HG03175 (cell line): Measurements from ENCODE around the gene ITGA4.

Experiments
- ATAC-seq: cut with Tn5 transposase; IDR thresholded peaks from one replicate; pipeline ENCODE4 v1.9.1; 2021; ENCODE audit warnings: mild to moderate bottlenecking, moderate library complexity; ENCODE audit not compliant: unreplicated experiment

ITGA4 gene

DNA sequence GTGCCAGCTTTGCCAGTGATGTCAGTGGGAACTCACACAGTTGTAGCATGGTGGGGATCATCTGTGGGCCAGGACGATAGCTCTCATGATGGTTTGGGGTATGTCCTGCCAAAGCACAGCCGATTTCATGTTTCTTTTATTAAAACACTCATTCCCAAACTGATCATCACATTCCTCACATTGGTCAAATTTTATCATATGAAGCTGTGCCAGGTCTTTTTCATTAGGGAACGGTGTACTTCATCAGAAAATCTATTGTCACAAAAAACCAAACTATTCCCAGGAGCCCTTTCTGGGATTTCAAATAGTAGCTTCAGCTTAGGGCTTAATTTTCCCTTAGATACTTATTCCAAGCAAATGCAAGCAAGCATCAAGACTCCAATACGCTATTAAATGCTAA is 42.0 kb downstream of the ITGA4 start:
- no peak for ATAC-seq

DNA sequence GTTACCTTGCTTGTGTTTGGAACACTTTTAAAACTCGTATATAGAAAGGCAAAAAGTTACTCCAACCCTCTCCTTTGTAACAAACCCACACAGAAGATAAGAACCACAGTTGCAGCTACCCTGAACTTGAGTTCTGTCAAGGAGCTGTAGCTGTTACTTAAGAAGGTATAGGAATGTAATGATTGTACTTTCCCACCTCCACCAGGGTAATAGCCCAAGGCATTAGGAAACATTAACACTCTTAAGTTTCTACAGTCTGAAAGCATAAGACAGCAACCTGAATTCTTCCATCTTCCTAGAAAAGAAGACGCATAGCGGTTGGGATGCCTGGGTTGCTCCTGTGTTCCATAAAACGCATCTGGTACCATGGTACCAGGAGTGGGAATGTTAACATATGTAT is 43.0 kb downstream of the ITGA4 start:
- ATAC-seq = no peak

- ATAC-seq = no peak
Observed at GRCh38 chr2:181515719-181516118, 58.5 kb downstream of the ITGA4 start.

DNA sequence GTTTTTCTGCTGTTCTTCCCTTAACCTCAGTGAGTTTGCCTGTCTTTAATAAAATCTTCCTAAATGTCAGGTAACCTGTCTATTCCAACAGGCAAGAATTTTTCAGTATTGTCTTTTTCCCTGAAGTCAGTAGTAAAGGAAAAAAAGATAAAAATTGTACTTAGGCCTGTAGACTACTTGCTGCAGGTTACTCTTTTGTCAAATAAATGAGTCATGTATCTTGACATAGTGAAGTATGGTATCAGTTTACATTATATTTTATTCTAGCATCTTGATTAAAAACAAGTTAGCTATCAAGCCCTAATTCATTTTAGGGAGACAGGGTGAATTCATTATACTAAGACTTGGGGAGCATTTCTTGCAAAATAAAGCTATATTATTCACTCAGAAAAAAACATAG is 59.8 kb downstream of the ITGA4 start:
- ATAC-seq = no peak

DNA sequence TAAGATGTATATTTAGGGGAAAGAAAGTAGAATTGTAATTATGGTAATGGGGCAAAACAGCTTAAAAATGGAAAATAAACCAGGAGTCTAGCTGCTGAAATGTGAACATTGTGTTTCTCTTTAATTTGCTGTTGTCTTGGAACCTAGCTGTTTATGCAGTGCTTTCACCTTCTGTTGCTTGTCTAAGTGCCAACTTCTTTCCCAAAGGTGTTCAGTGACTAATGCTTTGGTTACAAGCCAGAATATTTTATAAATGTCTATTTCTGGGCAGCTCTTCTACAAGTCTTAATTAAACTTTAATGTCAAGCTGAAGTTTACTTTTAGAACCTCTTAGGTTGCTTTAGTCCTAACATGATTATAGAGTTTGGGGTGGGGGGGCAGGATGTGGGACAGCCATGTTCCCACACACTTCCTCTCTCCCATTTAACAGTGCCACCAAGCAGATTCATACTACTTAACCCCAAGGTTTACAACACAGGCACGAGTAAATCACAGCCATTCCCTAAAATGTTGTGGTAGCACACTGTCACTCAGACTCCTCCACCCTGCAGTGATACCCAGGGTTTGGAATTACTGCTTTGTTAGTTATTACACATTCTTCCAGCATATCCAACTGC is 60.6 kb downstream of the ITGA4 start:
- ATAC-seq = no peak

GRCh38 chr2:181520253-181520652 is 63.1 kb downstream of the ITGA4 start:
- no peak for ATAC-seq

- no peak for ATAC-seq
Observed at GRCh38 chr2:181523756-181524155, 66.6 kb downstream of the ITGA4 start.

- no peak for ATAC-seq
Observed at GRCh38 chr2:181526014-181526413, 68.8 kb downstream of the ITGA4 start.

GRCh38 chr2:181527058-181527457 is 69.9 kb downstream of the ITGA4 start:
- ATAC-seq = no peak

- ATAC-seq = no peak
Observed at GRCh38 chr2:181528441-181528840, 71.3 kb downstream of the ITGA4 start.

DNA sequence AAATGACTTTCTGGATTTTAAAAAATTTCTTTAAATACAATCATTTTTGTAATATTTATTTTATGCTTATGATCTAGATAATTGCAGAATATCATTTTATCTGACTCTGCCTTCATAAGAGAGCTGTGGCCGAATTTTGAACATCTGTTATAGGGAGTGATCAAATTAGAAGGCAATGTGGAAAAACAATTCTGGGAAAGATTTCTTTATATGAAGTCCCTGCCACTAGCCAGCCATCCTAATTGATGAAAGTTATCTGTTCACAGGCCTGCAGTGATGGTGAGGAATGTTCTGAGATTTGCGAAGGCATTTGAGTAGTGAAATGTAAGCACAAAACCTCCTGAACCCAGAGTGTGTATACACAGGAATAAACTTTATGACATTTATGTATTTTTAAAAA is 79.5 kb downstream of the ITGA4 start:
- ATAC-seq = no peak

DNA sequence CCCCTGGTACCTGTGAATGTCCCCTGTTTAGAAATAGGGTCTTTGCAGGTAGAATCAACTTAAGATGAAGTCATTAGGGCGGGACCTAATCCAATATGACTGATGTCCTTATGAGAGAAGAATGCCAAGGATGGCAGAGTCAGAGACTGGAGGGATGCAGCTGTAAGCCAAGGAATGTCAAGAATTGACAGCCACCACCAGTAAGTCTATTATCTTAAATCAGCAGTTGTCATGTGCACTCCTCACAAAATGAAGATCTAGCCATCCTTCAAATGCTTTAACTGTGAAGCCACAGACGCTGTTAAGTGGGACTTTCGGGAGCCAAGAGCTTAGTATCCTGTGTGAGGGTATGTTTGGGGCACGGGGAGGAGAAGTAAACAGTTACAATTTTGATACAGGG is 83.2 kb downstream of the ITGA4 start:
- no peak for ATAC-seq

DNA sequence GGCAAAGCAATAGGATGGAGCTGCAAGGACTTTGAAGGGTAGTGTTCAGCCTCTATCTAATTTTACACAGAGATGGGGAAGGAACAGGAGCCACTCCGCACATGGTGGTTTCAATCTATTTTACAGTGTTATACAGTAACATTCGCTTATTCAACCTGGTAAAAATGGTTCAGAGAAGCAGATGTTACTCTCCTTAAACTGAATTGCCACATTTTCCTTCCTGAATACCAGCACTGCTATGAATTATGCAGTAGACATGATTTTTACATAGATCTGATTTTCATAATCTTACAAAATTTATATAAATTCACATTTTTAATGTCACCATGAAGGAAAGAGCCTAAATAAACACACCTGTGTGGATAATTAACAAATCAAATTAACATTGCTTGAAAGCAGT is 85.0 kb downstream of the ITGA4 start:
- no peak for ATAC-seq

- ATAC-seq = no peak
Observed at GRCh38 chr2:181546086-181546485, 88.9 kb downstream of the ITGA4 start.

DNA sequence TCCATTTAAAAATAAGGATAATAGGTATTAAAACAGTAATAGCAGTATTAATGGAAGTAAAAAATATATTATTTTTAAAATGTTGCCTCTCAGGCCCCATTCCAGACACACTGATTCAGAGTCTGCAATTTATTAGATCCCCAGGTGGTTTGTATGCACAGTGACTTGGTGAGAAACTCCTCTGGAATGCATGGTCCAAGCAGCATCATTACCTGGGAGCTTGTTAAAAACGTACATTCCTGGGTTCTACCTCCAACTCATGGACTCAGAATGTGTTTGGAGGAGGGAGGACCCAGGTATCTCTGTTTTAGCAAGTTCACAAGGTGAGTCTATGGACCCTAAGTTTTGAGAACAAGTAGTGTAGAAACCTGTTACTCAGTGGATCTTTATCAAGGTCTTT is 95.6 kb downstream of the ITGA4 start:
- ATAC-seq = no peak

DNA sequence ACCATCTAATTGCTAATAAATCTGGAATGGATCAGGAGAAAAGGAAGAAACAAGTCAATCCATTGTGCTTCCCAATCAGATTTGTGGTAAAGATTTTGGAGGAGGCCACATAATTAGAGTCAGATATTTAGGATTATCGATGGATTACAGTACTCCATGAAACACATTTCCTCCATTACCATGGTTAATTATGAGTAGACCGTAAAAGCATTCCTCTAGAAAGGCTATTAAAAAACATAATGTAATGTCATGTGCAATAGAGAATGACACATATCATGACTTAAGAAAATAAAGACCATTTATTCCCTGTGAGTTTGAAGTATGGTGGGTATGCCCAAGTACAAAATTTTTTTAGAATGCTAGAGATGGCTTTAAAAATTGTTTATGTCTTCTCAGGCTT is 96.1 kb downstream of the ITGA4 start:
- ATAC-seq = no peak

DNA sequence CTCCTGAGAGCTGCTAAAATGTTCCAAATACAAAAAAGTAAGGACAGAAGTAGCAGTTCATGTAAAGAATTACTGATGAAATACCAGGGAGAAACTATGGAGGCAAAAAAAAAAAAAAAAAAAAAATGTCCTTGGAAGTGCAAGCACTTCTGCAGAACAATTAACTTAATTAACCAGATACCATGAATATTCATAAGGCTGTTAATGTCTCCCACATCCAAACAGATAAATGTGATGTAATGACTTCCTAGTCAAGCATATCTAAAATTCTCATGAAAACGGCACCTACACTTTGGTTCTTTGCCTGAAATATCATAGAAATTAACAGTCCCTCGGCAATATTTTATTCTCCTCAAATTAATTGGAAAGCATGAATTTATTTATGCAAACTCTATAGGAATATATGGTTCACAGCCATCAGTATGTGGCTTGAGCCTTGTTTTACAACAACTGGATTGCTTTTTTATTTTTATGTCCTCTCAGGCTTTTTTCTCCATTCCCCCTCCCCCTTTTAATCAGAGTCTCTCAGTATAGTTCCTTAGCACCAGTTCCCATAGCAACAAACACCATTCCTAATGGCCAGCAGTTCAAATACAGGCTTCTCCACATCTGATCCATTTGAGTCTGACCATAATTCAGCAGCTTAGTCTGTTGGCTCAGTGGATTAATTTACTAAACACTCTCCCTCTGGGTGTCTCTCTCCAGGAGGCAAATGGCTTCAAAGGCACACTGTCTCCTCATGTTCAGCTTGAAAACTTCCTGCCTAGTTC is 97.1 kb downstream of the ITGA4 start:
- no peak for ATAC-seq

- no peak for ATAC-seq
Observed at GRCh38 chr2:181558371-181558770, 101.2 kb downstream of the ITGA4 start.

DNA sequence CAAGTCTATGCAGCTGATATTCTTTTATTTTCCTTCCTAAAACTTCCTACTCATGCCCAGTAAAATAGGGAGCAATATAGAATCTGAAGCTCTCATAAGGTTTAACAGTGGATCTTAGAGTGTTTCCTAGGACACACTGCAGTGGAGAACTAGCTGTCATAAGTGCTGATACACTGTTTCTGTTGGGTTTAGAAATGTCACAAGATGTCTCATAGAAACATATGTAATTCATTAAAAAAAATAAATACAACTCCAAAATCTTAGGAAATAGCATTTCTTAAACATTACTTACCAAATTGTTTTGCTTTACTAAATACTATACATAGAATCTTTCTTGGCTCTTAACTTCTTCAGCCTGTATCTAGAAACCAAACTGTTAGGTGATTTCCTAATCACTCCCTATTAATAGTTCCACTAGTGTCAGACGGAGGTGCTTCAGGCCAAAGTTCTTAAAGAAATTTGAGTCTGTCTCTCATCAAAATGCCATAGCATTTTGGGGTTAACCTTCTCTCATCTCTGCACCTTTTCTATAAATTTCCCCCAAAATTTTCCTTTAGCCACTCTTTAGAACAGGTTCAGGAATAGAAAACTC is 106.0 kb downstream of the ITGA4 start:
- no peak for ATAC-seq

DNA sequence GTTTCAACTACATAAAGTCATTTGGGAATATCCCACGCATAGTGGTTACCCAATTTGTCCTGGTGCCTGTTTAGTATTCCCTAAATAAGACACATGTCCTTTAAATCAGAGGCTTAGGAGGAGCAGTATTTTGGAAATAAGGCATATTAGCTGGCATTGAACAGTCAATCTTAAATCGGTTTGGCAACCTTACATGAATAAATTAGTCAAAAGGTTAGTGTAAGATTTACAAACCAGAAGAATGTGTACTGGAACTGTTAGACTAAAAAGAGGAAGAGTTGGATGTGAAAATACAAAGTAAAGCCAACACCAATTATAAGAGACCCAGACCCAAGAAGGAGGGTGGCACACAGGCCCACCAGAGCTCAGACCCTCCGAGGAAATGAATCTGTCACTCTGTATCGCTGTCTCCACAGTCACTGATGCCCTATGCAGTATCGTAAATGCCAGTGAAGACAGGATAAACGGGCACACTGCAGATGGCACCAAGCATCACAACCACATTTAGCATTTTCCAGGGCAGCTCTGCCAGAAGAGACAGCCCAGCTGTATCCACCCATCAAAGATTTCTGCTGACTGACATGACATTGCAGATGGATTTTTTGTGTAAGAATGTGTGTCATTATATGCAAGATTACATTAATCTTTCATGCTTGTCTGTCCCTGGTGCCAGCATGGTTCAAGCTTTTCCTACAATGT is 109.3 kb downstream of the ITGA4 start:
- no peak for ATAC-seq

DNA sequence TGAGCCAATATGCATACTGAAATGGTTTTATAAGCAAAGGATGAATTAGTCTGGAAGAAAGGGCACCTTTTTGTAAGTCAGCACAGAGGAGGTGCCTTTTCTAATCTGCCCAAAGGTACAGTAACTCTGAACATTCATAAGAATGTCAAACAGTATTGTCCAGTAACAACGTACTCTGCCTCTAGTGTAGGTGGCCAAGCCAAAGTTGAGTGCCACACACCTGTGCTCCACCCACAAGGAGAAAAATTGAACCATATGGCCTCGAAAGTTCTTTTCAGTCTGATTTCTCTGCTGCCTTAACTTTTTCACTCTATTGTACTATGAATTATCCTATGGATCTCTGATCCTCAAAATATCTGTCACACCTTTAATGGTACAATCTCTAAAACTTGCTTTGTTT is 112.9 kb downstream of the ITGA4 start:
- ATAC-seq = no peak
